ENCODE data around the gene BTRC.

DNA sequence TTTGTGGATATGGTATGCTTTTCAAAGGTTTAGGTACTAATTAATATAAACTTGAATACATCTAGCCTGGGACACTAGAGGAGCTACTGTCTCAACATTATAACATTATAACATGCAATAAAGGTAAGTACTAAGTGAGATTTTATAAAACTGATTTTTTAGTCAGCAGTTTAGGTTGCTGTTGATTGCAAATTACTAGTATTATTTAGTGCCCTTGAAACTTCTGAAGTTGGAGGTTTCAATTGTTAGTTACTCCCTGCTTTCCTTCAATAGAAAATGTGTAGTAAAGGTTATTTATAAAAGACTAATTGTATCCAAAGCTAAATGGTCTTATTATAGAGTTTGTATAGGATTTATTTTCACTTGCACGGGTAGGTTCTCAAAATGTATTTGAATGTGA lies 138.8 kb downstream of the BTRC start:
- TF ChIP-seq, protein P1, sequence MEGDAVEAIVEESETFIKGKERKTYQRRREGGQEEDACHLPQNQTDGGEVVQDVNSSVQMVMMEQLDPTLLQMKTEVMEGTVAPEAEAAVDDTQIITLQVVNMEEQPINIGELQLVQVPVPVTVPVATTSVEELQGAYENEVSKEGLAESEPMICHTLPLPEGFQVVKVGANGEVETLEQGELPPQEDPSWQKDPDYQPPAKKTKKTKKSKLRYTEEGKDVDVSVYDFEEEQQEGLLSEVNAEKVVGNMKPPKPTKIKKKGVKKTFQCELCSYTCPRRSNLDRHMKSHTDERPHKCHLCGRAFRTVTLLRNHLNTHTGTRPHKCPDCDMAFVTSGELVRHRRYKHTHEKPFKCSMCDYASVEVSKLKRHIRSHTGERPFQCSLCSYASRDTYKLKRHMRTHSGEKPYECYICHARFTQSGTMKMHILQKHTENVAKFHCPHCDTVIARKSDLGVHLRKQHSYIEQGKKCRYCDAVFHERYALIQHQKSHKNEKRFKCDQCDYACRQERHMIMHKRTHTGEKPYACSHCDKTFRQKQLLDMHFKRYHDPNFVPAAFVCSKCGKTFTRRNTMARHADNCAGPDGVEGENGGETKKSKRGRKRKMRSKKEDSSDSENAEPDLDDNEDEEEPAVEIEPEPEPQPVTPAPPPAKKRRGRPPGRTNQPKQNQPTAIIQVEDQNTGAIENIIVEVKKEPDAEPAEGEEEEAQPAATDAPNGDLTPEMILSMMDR (IDR thresholded peaks at IDR 0.05) = no peak
- no peak for TF ChIP-seq POLR2A (IDR thresholded peaks at IDR 0.05)

All from body of pancreas (tissue), 4 donors.